AG09319 (cell line): ENCODE measurements around the gene SERPINA4.

Source experiments
- DNase-seq: peaks from one replicate; pipeline ENCODE4 v3.0.0-alpha.2; 2010; ENCODE audit warnings: low read depth; ENCODE audit errors: extremely low read depth
- TF ChIP-seq, protein P1 (sequence below): IDR thresholded peaks from 2 replicates; pipeline ENCODE4 v1.5.1; 2011; ENCODE audit warnings: low read depth, mild to moderate bottlenecking, inconsistent platforms, low read length, moderate library complexity

SERPINA4 gene

DNA sequence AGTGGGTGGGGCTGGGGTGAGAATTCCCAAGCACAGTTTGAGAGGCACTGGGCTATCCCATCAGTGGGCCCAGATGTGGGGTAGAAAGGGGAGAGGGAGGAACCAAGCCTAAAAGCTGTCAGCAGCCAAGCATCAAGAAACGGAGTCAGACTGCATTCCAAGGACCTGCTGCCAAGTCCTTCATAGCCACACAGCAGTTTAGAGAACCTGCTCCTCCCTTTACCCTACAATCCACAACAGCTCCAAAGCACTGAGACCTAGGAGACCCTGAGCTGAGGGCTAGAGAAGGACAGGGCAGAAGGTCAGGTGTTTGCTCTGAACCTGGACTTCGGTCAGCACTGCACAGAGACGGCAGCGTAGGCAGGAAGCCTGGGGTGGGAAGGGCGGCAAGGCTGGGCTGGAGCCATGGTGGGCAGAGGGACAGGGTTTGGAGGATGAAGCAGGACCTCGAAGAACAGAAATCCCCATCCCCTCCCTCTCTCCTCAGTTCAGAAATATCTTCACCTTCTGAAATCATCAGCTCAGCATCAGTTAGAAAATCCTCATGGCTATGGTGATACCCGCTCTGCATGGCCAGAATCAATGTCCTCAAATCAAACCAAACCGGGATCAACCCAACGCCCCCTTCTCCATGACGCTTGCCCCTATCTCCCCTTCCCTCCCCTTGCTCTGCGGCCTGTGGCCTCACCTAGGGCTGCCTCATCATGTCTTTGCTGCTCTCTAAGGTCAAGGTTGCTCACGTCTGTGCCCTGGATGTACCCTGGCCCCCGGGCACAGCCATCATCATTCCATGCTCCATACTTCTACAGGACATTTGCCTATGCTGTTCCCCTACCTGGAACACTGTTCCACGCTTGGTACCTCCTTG, 12.9 kb upstream of the SERPINA4 start:
- TF ChIP-seq, protein P1, sequence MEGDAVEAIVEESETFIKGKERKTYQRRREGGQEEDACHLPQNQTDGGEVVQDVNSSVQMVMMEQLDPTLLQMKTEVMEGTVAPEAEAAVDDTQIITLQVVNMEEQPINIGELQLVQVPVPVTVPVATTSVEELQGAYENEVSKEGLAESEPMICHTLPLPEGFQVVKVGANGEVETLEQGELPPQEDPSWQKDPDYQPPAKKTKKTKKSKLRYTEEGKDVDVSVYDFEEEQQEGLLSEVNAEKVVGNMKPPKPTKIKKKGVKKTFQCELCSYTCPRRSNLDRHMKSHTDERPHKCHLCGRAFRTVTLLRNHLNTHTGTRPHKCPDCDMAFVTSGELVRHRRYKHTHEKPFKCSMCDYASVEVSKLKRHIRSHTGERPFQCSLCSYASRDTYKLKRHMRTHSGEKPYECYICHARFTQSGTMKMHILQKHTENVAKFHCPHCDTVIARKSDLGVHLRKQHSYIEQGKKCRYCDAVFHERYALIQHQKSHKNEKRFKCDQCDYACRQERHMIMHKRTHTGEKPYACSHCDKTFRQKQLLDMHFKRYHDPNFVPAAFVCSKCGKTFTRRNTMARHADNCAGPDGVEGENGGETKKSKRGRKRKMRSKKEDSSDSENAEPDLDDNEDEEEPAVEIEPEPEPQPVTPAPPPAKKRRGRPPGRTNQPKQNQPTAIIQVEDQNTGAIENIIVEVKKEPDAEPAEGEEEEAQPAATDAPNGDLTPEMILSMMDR = no peak
- DNase-seq = no peak

DNA sequence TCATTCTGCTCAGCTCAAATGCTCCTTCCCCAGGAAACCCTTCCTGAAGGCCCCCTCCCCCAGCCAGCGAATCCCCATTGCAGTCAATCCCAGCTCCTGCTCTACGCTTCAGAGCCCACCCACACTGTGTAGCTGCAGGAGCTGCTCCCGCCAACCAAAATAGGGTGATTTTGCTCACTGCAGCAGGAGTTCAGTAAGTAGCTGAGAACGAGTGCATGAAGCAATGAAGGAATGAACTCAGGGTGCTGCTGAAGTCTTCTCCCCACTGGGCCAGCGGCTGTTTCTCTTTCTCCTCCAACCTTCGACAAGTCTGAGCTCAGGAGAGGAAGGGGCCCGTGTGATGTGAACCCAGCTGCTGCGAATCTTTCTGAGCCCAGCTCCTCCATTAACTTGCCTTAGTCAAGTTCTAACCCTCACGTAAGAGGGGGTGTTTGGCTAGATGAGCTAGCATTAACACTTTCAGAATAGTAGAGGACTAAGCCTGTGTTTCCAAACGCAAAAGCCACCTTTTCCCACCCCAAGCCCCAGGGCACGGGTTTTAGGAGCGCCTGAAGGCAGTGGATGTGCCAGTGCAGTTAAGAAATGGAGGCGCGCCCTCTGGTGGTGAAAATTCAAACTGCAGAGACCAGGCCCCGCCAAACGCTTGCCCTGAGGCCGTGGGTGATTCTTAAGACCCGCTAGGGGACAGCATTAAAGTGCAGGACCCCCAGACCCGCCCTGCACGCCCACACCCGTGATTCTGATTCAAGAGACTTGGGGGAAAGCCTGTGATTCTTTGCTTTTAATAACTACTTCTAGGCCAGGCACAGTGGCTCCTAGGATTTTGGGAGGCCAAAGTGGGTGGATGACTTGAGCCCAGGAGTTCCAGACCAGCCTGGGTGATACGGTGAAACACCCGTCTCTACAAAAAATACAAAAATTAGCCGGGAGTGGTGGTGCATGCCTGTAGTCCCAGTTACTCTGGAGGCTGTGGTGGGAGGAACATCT, 11.9 kb upstream of the SERPINA4 start:
- TF ChIP-seq, protein P1 = peak; percentile 86
- no peak for DNase-seq

DNA sequence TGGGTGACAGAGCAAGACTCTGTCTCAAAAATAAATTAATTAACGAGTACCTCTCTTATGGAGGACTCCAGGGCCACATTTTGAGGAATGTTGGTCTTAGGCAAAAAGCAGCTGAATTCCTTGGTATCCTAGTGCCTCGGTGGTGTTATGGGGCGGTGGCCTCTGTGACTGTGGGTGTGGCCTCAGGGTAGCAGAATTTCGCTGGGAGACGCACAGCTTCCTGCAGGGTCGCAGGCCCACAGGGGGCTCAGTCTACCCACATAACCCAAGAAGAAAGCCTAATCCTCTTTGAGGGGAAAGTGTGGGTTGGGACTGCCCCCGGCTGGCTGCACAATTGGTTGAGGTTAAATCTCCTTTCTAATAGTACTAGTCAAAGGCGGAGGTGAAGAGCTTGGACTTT, 11.2 kb upstream of the SERPINA4 start:
- TF ChIP-seq, protein P1 = no peak
- DNase-seq = no peak

DNA sequence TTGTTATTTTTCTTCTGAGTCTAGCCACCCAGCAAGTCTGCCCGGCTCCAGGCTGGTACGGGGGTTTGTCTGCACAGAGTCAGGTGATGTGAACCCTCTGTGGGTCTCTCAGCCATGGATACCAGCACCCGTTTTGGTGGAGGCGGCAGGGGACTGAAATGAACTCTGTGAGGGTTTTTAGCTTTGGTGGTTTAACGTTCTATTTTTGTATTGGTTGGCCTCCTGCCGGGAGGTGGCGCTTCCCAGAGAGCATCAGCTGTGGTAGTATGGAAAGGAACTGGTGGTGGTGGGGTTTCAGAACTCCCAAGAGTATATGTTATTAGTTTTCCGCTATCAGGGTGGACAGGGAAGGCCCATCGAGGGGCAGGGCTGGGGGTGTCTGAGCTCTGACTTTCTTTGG, 5.3 kb upstream of the SERPINA4 start:
- no peak for DNase-seq
- TF ChIP-seq, protein P1 = no peak

DNA sequence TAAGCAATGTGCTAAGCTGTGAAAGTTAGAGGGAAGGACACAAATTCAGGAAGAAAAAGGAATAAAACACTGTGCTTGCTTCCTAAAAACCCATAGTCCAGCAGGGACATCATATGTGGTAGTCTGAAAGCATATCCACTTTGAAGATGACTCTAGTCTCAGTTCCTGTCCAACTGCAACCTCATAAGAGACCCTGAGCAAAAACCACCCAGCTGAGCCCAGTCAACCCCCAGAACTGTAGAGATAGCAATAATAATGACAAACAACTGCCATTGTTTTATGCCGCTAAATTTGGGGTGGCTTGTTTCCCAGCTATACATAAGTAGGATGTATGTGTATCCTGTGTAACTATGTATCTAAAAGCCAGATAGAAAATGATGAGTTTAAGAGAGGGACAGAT, 3.9 kb upstream of the SERPINA4 start:
- TF ChIP-seq, protein P1 = no peak
- DNase-seq = no peak

DNA sequence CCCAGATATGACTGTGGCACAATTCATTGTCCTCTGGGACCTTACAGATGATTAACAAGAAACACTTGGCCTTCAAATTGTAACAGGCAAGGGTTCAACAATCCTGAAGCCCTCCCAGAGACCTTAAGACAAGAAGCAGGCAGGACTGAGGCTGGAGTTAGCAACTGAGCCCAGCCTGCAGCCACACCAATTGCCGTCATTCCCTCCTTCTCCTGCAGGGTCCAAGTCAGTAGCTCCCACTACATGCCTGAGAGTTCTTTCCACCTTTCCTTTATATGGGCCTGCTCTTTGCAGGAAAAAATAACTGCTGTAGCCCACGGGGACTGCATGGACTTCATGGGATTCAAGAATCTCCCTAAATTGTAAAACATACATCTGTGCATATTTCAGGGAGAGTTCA, 2.4 kb upstream of the SERPINA4 start:
- DNase-seq = no peak
- TF ChIP-seq, protein P1 = no peak
